SU-DHL-6 (cell line): ENCODE data around the gene PUDP.

Source experiments
- CTCF ChIP-seq: fragments of 200-600 bp; sonication (generic); IDR thresholded peaks from one replicate; pipeline ENCODE4 v1.5.1; 2017; ENCODE audit warnings: antibody characterized with exemption, mild to moderate bottlenecking, low read length, moderate library complexity; ENCODE audit not compliant: insufficient read depth, poor library complexity, severe bottlenecking
- EZH2phosphoT487 ChIP-seq: fragments of 200-600 bp; sonication (generic), shearing (Covaris generic); conservative IDR thresholded peaks from 2 replicates; pipeline ENCODE4 v1.6.1; 2018; ENCODE audit warnings: mild to moderate bottlenecking, antibody characterized with exemption, low read length, moderate library complexity, mixed read lengths

- TF ChIP-seq CTCF: no peak
- no peak for TF ChIP-seq EZH2phosphoT487
Measured at GRCh38 chrX:7065473-7065872, 82.5 kb downstream of the PUDP start.
